Lower leg skin (tissue), 4 donors: Measurements from ENCODE around the gene NIFK. TPM values are rescaled to one million over a fixed set of nuclear protein-coding genes. Genes with fewer than 3 reads are reported as not detected.
"Not testable (repeated sequence)": the region's sequence is repeated elsewhere in the genome, so short reads cannot be mapped to it uniquely, and the experiment has no call there.

Experiments
- DNase-seq, 2 donors: peaks; one replicate each; pipeline ENCODE4 v3.0.0-alpha.2; 2019; ENCODE audit warnings: low spot score in 2 of 2
- H3K4me3 ChIP-seq: fragments of 200-600 bp; sonication (generic); 2 replicates; pipeline ENCODE4 v1.5.1; 2017; ENCODE audit warnings: mild to moderate bottlenecking, low read depth; ENCODE audit not compliant: poor library complexity, severe bottlenecking
- POLR2A ChIP-seq, 2 donors: fragments of 450-650 bp; IDR thresholded peaks; one replicate each; pipeline ENCODE4 v1.6.1; 2016 to 2017; ENCODE audit warnings: antibody characterized with exemption in 2 of 2, mild to moderate bottlenecking in 1 of 2, moderate library complexity in 1 of 2
- WGBS, 2 donors: methylation state at CpG; one replicate each; pipeline ENCODE4 v1.1.5; 2018; 5-methylcytosine and 5-hydroxymethylcytosine counted together
- intact Hi-C: fragments of 100-400 bp; cut with DNase I; formaldehyde crosslinking; loops from one replicate; pipeline ENCODE4 v1.15.0; 2023; ENCODE audit warnings: low total_unique reads
- total RNA-seq, 4 donors: library from RNA; depleted of rRNA; stranded (reverse); fragments of >200 nt; gene quantifications; one replicate each; pipeline ENCODE4 v1.1.0, GENCODE V29; 2016
- TF ChIP-seq, protein P1 (sequence below), 3 donors: fragments of 450-650 bp; IDR thresholded peaks; one replicate each; pipeline ENCODE4 v1.5.1; 2016; ENCODE audit warnings: antibody characterized with exemption in 3 of 3, mild to moderate bottlenecking in 3 of 3, moderate library complexity in 2 of 3

NIFK gene
- total RNA-seq, 4 donors from 2014 or later, result 46.8 to 94.0 (median 49.4) TPM

DNA sequence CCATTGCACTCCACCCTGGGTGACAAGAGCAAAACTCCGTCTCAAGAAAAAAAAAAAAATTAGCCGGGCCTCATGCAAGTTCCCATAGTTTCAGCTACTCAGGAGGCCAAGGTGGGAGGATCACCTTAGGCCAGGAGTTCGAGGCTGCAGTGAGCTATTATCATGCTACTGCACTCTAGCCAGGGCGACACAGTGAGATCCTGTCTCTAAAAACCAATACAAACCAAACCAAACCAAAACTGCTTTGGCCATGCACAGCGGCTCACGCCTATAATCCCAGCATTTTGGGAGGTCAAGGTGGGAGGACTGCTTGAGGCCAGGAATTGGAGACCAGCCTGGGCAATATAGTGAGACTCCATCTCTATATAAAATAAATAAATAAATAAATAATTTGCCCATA lies 19.1 kb downstream of the NIFK start:
- no peak overlapping the region for H3K4me3 ChIP-seq
- WGBS, 2 donors, result 92 to 96% methylated on average over 6 of the region's 6 CpGs
- TF ChIP-seq POLR2A (IDR thresholded peaks at IDR 0.05), result no peak
- TF ChIP-seq, protein P1, sequence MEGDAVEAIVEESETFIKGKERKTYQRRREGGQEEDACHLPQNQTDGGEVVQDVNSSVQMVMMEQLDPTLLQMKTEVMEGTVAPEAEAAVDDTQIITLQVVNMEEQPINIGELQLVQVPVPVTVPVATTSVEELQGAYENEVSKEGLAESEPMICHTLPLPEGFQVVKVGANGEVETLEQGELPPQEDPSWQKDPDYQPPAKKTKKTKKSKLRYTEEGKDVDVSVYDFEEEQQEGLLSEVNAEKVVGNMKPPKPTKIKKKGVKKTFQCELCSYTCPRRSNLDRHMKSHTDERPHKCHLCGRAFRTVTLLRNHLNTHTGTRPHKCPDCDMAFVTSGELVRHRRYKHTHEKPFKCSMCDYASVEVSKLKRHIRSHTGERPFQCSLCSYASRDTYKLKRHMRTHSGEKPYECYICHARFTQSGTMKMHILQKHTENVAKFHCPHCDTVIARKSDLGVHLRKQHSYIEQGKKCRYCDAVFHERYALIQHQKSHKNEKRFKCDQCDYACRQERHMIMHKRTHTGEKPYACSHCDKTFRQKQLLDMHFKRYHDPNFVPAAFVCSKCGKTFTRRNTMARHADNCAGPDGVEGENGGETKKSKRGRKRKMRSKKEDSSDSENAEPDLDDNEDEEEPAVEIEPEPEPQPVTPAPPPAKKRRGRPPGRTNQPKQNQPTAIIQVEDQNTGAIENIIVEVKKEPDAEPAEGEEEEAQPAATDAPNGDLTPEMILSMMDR (IDR thresholded peaks at IDR 0.05), result no peak
- intact Hi-C loops, result no loop called here
- DNase-seq, result no peak

DNA sequence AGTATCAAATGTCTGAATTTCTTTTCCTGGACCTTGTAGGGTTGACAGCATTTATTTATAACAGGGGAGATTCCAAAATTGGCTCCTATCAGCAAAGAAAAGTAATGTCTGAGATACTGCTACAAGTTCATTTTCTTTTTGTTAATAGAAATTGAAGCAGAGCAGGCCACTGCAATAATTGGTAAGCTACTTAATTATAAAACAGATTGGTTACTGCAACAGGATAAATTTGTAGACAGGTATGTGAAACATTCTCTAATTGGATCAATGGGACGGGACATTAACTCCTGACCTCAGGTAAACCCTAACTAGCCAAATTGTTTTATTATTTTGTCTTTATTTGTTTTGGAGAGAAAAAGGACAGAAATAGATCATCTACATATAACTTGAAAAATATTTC lies 20.5 kb downstream of the NIFK start:
- intact Hi-C loops, result no loop called here
- TF ChIP-seq POLR2A (IDR thresholded peaks at IDR 0.05), result no peak
- TF ChIP-seq, protein P1 (IDR thresholded peaks at IDR 0.05), result no peak
- WGBS, 2 donors, result 76 to 84% methylated on average over 1 of the region's 1 CpG

DNA sequence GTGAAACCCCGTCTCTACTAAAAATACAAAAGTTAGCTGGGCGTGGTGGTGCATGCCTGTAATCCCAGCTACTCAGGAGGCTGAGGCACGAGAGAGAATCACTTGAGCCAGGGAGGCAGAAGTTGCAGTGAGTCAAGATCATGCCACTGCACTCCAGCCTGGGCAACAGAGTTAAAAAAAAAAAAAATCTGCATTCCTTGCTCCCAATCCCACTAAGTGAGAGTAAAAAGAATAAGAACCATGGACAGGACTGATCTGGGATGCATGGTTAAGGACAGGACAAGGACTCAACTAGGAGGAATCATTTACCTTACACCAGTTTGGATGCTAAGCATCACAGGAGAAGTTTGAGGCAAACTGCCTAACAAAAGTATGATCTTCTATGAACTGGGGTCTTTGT lies 25.2 kb downstream of the NIFK start:
- DNase-seq, intact Hi-C loops, H3K4me3 ChIP-seq: not testable (repeated sequence)
- 79 to 92% methylated on average over 3 of the region's 3 CpGs for WGBS, 2 donors

More for the DNA sequence above, 20.5 kb downstream of the NIFK start:
- no peak overlapping the region for H3K4me3 ChIP-seq
- no peak for DNase-seq

DNA sequence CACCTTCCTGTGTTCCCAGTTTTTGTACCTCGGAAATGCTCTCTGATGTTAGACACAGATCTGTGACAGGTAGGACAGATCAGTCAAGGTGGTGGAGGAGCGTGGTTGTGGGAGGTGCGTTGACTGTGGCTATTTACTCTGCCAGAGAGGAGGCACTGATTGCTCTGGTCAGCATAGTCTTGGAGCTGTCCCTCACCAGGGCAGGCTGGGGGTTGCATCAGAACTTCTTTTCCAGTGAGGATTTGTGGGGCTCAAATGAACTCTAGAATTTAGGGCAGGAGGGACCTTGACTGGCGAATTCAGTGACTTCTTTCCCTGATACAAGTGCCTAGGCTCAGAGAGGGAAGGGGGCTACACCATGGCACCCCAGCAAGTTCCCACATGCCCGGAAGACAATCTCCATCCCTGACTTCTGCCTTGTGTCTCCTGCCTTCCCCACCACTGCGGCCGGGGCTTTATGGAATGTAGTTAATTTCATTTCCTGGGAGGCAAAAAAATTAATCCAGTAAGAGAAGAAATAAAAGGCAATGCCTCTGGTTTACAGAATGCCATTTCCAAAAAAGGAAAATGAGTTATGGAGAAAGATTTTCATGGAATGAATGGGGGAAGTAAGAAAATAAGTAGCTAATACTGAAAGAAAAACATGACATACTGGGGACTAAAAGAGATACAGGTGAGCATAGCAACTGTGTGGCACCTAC lies 26.1 kb downstream of the NIFK start:
- H3K4me3 ChIP-seq, result no peak overlapping the region
- TF ChIP-seq, protein P1 (IDR thresholded peaks at IDR 0.05), result no peak
- no peak for TF ChIP-seq POLR2A (IDR thresholded peaks at IDR 0.05)
- WGBS, 2 donors, result 73 to 79% methylated on average over 7 of the region's 7 CpGs
- intact Hi-C loops, result no loop called here
- DNase-seq, result no peak

DNA sequence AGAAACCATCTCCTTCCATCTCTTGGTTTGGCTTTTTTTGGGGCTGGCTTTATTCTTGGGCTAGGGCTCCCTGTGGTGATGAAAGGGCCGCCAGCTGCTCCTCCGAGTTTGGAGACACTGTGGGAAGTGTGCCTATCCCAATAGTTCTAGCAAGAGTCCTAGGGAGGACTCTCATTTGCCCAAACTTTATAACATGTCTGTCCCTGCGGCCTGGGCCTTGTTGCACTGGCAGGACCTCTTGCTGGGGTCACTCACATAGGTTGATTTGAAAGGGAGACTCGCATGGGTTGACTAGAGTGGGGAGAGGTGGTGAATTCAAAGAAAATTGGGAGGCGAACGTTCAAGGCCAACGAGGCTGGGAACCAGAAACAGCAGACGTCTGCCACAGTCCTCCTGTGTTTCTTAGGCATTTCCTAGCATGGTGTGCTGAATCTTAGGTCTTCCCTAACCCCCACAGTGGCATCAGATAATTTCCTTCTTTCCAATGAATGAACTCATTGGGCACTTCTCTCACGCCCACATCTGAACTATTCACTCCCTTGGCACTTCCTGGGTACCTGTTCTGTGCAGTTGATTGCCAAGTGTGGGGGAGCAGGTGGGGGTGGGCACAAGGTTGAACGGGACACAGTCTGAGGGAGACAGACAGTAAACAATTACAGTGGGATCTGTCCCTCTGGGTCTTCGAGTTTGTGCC lies 26.8 kb downstream of the NIFK start:
- no peak for DNase-seq
- H3K4me3 ChIP-seq, result no peak overlapping the region
- WGBS, 2 donors, result 72 to 77% methylated on average over 11 of the region's 11 CpGs
- no peak for TF ChIP-seq POLR2A (IDR thresholded peaks at IDR 0.05)
- TF ChIP-seq, protein P1 (IDR thresholded peaks at IDR 0.05), result no peak
- intact Hi-C loops, result no loop called here

DNA sequence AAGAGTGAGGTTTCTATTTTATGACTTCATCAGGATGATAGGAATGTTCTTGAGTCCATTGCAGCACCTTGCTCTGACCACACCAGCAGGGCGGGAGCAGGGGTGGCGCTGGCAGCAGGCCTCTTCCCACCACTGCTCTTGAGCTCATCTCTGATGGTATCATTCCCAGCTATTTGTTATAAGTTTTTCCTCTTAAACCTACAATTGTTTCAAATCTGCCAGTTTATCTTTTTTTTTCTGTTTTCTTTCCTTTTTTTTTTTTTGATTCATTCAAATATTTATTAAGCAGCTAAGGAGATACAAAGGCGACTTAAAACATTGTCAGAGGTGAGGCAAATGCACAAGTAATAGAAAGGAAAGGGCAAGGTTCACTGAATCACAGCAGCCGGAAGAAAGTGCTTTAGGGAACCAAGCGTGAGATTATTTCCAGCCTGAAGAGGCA lies 28.7 kb downstream of the NIFK start:
- intact Hi-C loops, result no loop called here
- 76 to 79% methylated on average over 5 of the region's 5 CpGs for WGBS, 2 donors
- no peak for TF ChIP-seq POLR2A (IDR thresholded peaks at IDR 0.05)
- TF ChIP-seq, protein P1 (IDR thresholded peaks at IDR 0.05), result no peak
- DNase-seq, result no peak
- no peak overlapping the region for H3K4me3 ChIP-seq
